BE2C (cell line): ENCODE results near the gene AKT3.
A peak's percentile ranks its signal among the peaks of the same experiment; 100 is the strongest.

Experiments
- DNase-seq: peaks from one replicate; pipeline ENCODE4 v3.0.0-alpha.2; 2020
- H3K27me3 ChIP-seq: fragments of 250-450 bp; sonication (Bioruptor Pico); 2 replicates; pipeline ENCODE4 v1.5.1; 2020; ENCODE audit warnings: mild to moderate bottlenecking
- H3K36me3 ChIP-seq: fragments of 250-450 bp; sonication (Bioruptor Pico); 2 replicates; pipeline ENCODE4 v1.5.1; 2020; ENCODE audit warnings: mild to moderate bottlenecking
- H3K4me1 ChIP-seq: fragments of 250-450 bp; sonication (Bioruptor Pico); 2 replicates; pipeline ENCODE4 v1.5.1; 2020
- H3K4me3 ChIP-seq: 2 replicates; pipeline ENCODE4 v1.5.1; 2011; ENCODE audit warnings: low read depth, low read length
- H3K9me3 ChIP-seq: fragments of 250-450 bp; sonication (Bioruptor Pico); 2 replicates; pipeline ENCODE4 v1.5.1; 2020
- CTCF ChIP-seq: IDR thresholded peaks from 2 replicates; pipeline ENCODE4 v1.5.1; 2012; ENCODE audit warnings: mild to moderate bottlenecking, low read depth, low read length

AKT3 gene

GRCh38 chr1:243490748-243491686 is 359.0 kb downstream of the AKT3 start:
- H3K4me3 ChIP-seq: no peak overlapping the region
- H3K36me3 ChIP-seq: no peaks in the 10 kb centered on the region
- peak; percentile 26 for DNase-seq
- TF ChIP-seq CTCF: no peak
- peaks cover 45% of the 10 kb centered on the region for H3K4me1 ChIP-seq
- no peaks in the 10 kb centered on the region for H3K9me3 ChIP-seq
- H3K27me3 ChIP-seq: no peaks in the 10 kb centered on the region

GRCh38 chr1:243489681-243490546 is 360.1 kb downstream of the AKT3 start:
- TF ChIP-seq CTCF: no peak
- no peak for DNase-seq
- H3K9me3 ChIP-seq: no peaks in the 10 kb centered on the region
- H3K36me3 ChIP-seq: no peaks in the 10 kb centered on the region
- H3K4me1 ChIP-seq: peaks cover 35% of the 10 kb centered on the region
- H3K4me3 ChIP-seq: no peak overlapping the region
- no peaks in the 10 kb centered on the region for H3K27me3 ChIP-seq

- no peak for DNase-seq
- Histone ChIP-seq H3K36me3 (no peaks in the 10 kb centered on the region), H3K27me3 (no peaks in the 10 kb centered on the region), H3K4me3 (no peak overlapping the region), H3K9me3 (no peaks in the 10 kb centered on the region), H3K4me1 (peaks cover 27% of the 10 kb centered on the region)
- no peak for TF ChIP-seq CTCF
Observed at GRCh38 chr1:243489158-243489527, 360.9 kb downstream of the AKT3 start.

GRCh38 chr1:243488459-243489157 is 361.4 kb downstream of the AKT3 start:
- Histone ChIP-seq H3K27me3 (no peaks in the 10 kb centered on the region), H3K4me1 (peaks cover 22% of the 10 kb centered on the region), H3K4me3 (no peak overlapping the region), H3K9me3 (no peaks in the 10 kb centered on the region), H3K36me3 (no peaks in the 10 kb centered on the region)
- TF ChIP-seq CTCF: no peak
- peak; percentile 33 for DNase-seq

- DNase-seq: no peak
- Histone ChIP-seq H3K27me3 (no peaks in the 10 kb centered on the region), H3K36me3 (no peaks in the 10 kb centered on the region), H3K4me3 (no peak overlapping the region), H3K9me3 (no peaks in the 10 kb centered on the region), H3K4me1 (peaks cover 20% of the 10 kb centered on the region)
- no peak for TF ChIP-seq CTCF
Observed at GRCh38 chr1:243487649-243488227, 362.3 kb downstream of the AKT3 start.
